Adrenal gland (tissue), 12 donors: ENCODE results near the gene ASIC3. TPM values are rescaled to one million over a fixed set of nuclear protein-coding genes. Genes with fewer than 3 reads are reported as not detected.

ENCODE experiments used
- DNase-seq, 7 donors: peaks; one replicate each; pipeline ENCODE4 v3.0.0-alpha.2; 2019 to 2020
- H3K27ac ChIP-seq, 5 donors: fragments of 200-600 bp; sonication (generic) in 4 of 5; 1 replicate in 3 of 5; 2 replicates in 2 of 5; pipeline versions ENCODE4 v1.5.1 to v1.8.0; 2016 to 2020; ENCODE audit warnings: mild to moderate bottlenecking in 1 of 5
- H3K27me3 ChIP-seq: fragments of 200-600 bp; 2 replicates; pipeline ENCODE4 v1.8.0; 2021
- H3K36me3 ChIP-seq, 2 donors: fragments of 200-600 bp; replicated peaks in 1 of 2; 1 replicate in 1 of 2; 2 replicates in 1 of 2; pipeline versions ENCODE4 v1.5.1 to v1.8.0; 2018 to 2022
- H3K4me1 ChIP-seq, 2 donors: fragments of 200-600 bp; replicated peaks in 1 of 2; 1 replicate in 1 of 2; 2 replicates in 1 of 2; pipeline versions ENCODE4 v1.5.1 to v1.8.0; 2018 to 2021
- H3K4me3 ChIP-seq, 4 donors: fragments of 200-600 bp; sonication (generic) in 3 of 4; one replicate each; pipeline ENCODE4 v1.5.1; 2016 to 2018
- H3K9me3 ChIP-seq, 3 donors: fragments of 200-600 bp; sonication (generic) in 1 of 3; replicated peaks in 1 of 3; 1 replicate in 2 of 3; 2 replicates in 1 of 3; pipeline versions ENCODE4 v1.5.1 to v1.8.0; 2016 to 2021
- CTCF ChIP-seq, 6 experiments: fragments of 450-650 bp in 4 of 6; fragments of 200-600 bp in 2 of 6; sonication (generic) in 1 of 6; IDR thresholded peaks; 1 replicate in 5 of 6; 2 replicates in 1 of 6; pipeline versions ENCODE4 v1.5.1 to v1.8.0; 2016 to 2021; ENCODE audit warnings: antibody characterized with exemption in 6 of 6, mild to moderate bottlenecking in 2 of 6, moderate library complexity in 1 of 6
- POLR2A ChIP-seq, 2 donors: fragments of 450-650 bp; IDR thresholded peaks; one replicate each; pipeline ENCODE4 v1.6.1; 2017; ENCODE audit warnings: antibody characterized with exemption in 2 of 2, mild to moderate bottlenecking in 2 of 2, moderate library complexity in 1 of 2
- WGBS, 4 donors: extraction: QIAGEN DNeasy Blood & Tissue Kit in 2 of 4; methylation state at CpG; one replicate each; pipeline versions ENCODE4 v1.1.5 to v1.1.7; 2013 to 2017; 5-methylcytosine and 5-hydroxymethylcytosine counted together
- intact Hi-C, 2 donors: fragments of 100-400 bp; cut with DNase I; formaldehyde crosslinking; loops; one replicate each; pipeline versions ENCODE4 v1.14.1 to v1.15.0; 2022 to 2023
- polyA plus RNA-seq, 3 donors: library from polyadenylated mRNA; stranded (reverse); fragments of 200-250 nt in 2 of 3; fragments of 350-450 nt in 1 of 3; fragmentation: Illumina TruSeq in 1 of 3; extraction: RNeasy Lipid Tissue Mini Kit (QIAGEN cat#74804) in 1 of 3; gene quantifications; one replicate each; pipeline ENCODE4 v1.2.3, GENCODE V29; 2013 to 2014
- total RNA-seq, 9 donors: library from RNA; depleted of rRNA in 4 of 9; stranded (reverse); fragments of >200 nt in 4 of 9; fragments of 120-200 nt in 1 of 9; fragmentation: NEBNext Ultra II Directional in 1 of 9; extraction: Animal tissue kit (Norgen Biotek cat#: 25700) in 1 of 9; gene quantifications; one replicate each; pipeline versions ENCODE4 v1.1.0 to v1.2.4, GENCODE V29; 2013 to 2023
- donor health status: healthy with polysubstance abuse.
- donor health status: Bipolar disorder and iron deficiency.
- donor health status: DM: yes; HTN: yes; CAD: no.
- donor health status: DM: no; HTN: no; CAD: no.
- donor health status: DM: no; HTN: no; CAD: no.
- donor health status: DM: yes; HTN: yes; CAD: no.

ASIC3 gene
- total and polyA plus RNA-seq, 12 donors = 0.24 to 32.7 (median 1.3) TPM; not detected in 1

DNA sequence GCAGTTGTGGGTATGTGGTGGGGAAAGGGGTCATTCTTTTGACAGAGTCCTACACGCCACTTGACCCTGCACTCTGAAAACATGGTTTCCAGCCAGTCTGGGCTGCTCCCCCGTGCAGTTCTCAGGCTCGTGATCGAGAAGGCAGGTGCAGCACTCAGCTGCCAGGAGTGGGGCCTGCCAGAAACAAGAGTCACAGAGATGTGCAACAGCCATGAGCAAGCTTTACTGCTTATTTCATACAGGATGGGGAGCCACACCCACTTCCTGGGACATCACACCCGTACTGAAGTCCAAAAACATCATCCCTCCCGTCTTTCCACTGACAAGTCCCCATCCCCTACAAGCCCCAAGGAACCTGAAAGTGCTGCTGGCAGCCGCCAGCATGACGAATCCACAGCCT, 33.4 kb upstream of the ASIC3 start:
- H3K27me3 ChIP-seq = peaks cover 37% of the 10 kb centered on the region
- H3K36me3 ChIP-seq = no peaks in the 10 kb centered on the region
- H3K27ac ChIP-seq = no peak overlapping the region
- no peak for DNase-seq
- intact Hi-C loops = loop anchor here in 1 of 2 donors (5.0 kb wide), 1 partner anchor 97 kb away; no protein-coding TSS in a partner anchor
- no peak for TF ChIP-seq POLR2A (IDR thresholded peaks at IDR 0.05)
- TF ChIP-seq CTCF (IDR thresholded peaks at IDR 0.05) = no peak
- WGBS, 4 donors = 75 to 81% (median 77%) methylated on average over 4 to 8 of the region's 8 CpGs
- H3K4me1 ChIP-seq = peaks cover 4 to 12% of the 10 kb centered on the region in 2 donors
- no peak overlapping the region for H3K4me3 ChIP-seq
- no peaks in the 10 kb centered on the region for H3K9me3 ChIP-seq

DNA sequence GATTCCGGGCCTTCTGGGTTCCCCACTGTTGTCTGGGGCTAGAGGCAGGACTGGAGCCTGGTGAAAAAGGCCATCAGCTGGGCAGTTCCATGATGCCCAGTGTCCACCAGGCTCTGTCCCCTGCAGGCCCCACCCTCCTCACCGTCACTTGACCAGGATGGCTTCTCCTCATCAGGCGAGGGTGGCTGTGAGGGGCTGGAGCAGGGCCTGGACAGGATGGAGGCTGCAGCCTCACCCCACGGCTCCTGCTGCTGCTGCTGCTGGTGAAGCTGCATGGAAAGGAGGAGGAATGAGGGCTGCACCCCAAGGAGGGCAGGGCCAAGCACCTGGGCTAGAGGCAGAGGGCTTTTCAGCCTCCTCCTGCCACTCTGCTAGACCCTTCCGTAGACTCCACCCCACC, 32.4 kb upstream of the ASIC3 start:
- Histone ChIP-seq H3K9me3 (no peaks in the 10 kb centered on the region), H3K36me3 (no peaks in the 10 kb centered on the region), H3K4me1 (peaks cover 4 to 12% of the 10 kb centered on the region in 2 donors), H3K4me3 (no peak overlapping the region), H3K27me3 (peaks cover 46% of the 10 kb centered on the region), H3K27ac (no peak overlapping the region)
- no peak for DNase-seq
- WGBS, 4 donors = 75 to 96% (median 81%) methylated on average over 4 to 5 of the region's 5 CpGs
- no peak for TF ChIP-seq CTCF (IDR thresholded peaks at IDR 0.05)
- no peak for TF ChIP-seq POLR2A (IDR thresholded peaks at IDR 0.05)
- intact Hi-C loops = loop anchor here in 1 of 2 donors (5.0 kb wide), 1 partner anchor 96 kb away; no protein-coding TSS in a partner anchor

DNA sequence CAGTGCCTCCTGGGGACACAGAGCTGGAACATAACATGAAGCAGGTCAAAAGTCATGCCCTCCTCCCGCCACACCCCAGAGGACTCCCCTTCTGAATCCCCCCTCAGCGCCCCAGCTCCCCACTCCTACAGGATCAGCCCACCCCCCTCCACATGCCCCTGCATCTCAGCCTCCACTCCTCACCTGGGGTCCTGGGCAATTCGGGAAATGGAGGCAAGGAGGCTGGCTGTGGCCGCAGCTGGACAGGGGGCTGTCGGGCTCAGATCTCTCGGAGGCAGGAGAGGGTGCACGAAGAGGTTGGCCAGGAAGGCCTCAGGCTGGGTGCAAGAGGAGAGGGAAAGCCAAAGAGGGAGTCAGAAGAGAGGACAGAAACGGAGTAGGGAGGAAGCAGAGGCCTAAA, 31.8 kb upstream of the ASIC3 start:
- Histone ChIP-seq H3K4me1 (peaks cover 4 to 12% of the 10 kb centered on the region in 2 donors), H3K27ac (no peak overlapping the region), H3K4me3 (no peak overlapping the region), H3K27me3 (peaks cover 46% of the 10 kb centered on the region), H3K9me3 (no peaks in the 10 kb centered on the region), H3K36me3 (no peaks in the 10 kb centered on the region)
- DNase-seq = no peak
- intact Hi-C loops = loop anchor here in 1 of 2 donors (5.0 kb wide), 1 partner anchor 96 kb away; no protein-coding TSS in a partner anchor
- 82 to 87% (median 85%) methylated on average over 6 to 8 of the region's 8 CpGs for WGBS, 4 donors
- TF ChIP-seq CTCF (IDR thresholded peaks at IDR 0.05) (no peak), POLR2A (IDR thresholded peaks at IDR 0.05) (no peak)

DNA sequence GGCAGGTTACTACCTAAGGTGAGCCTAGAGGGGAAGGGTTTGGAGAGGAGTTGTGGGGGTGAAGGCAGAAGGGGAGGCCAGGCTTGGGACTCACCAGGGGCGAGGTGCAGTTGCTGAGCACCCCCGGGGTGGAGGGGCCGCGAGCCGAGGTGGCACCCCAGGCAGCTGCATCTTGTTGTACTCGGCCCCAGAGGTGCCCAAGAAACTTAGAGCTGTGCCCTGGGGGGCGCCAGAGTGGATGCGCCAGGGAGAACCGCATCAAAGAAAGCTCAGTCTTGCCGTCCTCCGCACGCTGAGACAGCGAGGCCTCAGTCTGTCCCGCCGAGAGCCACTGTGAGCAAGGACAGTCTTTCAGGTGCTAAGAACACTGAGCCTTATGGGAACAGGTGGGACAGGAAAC, 31.4 kb upstream of the ASIC3 start:
- WGBS, 4 donors = 82 to 87% (median 82%) methylated on average over 10 to 15 of the region's 15 CpGs
- intact Hi-C loops = loop anchor here in 1 of 2 donors (5.0 kb wide), 1 partner anchor 95 kb away; no protein-coding TSS in a partner anchor
- TF ChIP-seq CTCF (IDR thresholded peaks at IDR 0.05) = no peak
- no peak for TF ChIP-seq POLR2A (IDR thresholded peaks at IDR 0.05)
- no peak for DNase-seq
- Histone ChIP-seq H3K9me3 (no peaks in the 10 kb centered on the region), H3K4me1 (peaks cover 4 to 12% of the 10 kb centered on the region in 2 donors), H3K27ac (no peak overlapping the region), H3K36me3 (no peaks in the 10 kb centered on the region), H3K4me3 (no peak overlapping the region), H3K27me3 (peaks cover 46% of the 10 kb centered on the region)
